Type B pancreatic cell (in vitro differentiated cells): ENCODE results near the gene MIPEP. TPM values are rescaled to one million over a fixed set of nuclear protein-coding genes. Genes with fewer than 3 reads are reported as not detected.

ENCODE experiments used
- DNase-seq: peaks from one replicate; pipeline ENCODE4 v3.0.0; 2021; ENCODE audit warnings: mixed read lengths; ENCODE audit not compliant: unreplicated experiment; ENCODE audit errors: extremely low spot score
- H3K27ac Mint-ChIP-seq: 2 replicates; pipeline ENCODE4 v1.8.0; 2021; ENCODE audit warnings: mild to moderate bottlenecking, mixed read lengths
- H3K27me3 Mint-ChIP-seq: 2 replicates; pipeline ENCODE4 v1.8.0; 2021; ENCODE audit warnings: mixed read lengths
- H3K36me3 Mint-ChIP-seq: 2 replicates; pipeline ENCODE4 v1.8.0; 2021; ENCODE audit warnings: mixed read lengths
- H3K4me1 Mint-ChIP-seq: one replicate; pipeline ENCODE4 v1.8.0; 2021; ENCODE audit warnings: mixed read lengths; ENCODE audit not compliant: unreplicated experiment
- H3K4me3 Mint-ChIP-seq: 2 replicates; pipeline ENCODE4 v1.8.0; 2021; ENCODE audit warnings: mild to moderate bottlenecking, mixed read lengths
- H3K9me3 Mint-ChIP-seq: 2 replicates; pipeline ENCODE4 v1.8.0; 2021; ENCODE audit warnings: mixed read lengths
- CTCF ChIP-seq: fragments of 200-600 bp; sonication (generic); conservative IDR thresholded peaks from 2 replicates; pipeline ENCODE4 v1.5.0; 2021; ENCODE audit warnings: antibody characterized with exemption, mild to moderate bottlenecking
- total RNA-seq: library from RNA; stranded (reverse); gene quantifications from 2 replicates; pipeline ENCODE4 v1.2.1, GENCODE V29; 2021; ENCODE audit warnings: low replicate concordance

Gene MIPEP
- total RNA-seq, 1 donor from 2014 or later, result 29.9 TPM

- Mint-ChIP-seq H3K4me1 (peaks cover 5% of the 10 kb centered on the region), H3K36me3 (peaks cover 8% of the 10 kb centered on the region), H3K27ac (no peak overlapping the region), H3K9me3 (no peaks in the 10 kb centered on the region), H3K27me3 (no peaks in the 10 kb centered on the region), H3K4me3 (no peak overlapping the region)
- DNase-seq, result no peak
- no peak for TF ChIP-seq CTCF
Measured at GRCh38 chr13:23867027-23867491, 22.1 kb downstream of the MIPEP start.

- DNase-seq, result no peak
- Mint-ChIP-seq H3K4me3 (no peak overlapping the region), H3K36me3 (peaks cover 12% of the 10 kb centered on the region), H3K9me3 (no peaks in the 10 kb centered on the region), H3K27me3 (no peaks in the 10 kb centered on the region), H3K4me1 (peaks cover 5% of the 10 kb centered on the region), H3K27ac (no peak overlapping the region)
- no peak for TF ChIP-seq CTCF
Measured at GRCh38 chr13:23866420-23867026, 22.7 kb downstream of the MIPEP start.

- peaks cover 5% of the 10 kb centered on the region for H3K4me1 Mint-ChIP-seq
- DNase-seq, result no peak
- H3K4me3 Mint-ChIP-seq, result no peak overlapping the region
- no peaks in the 10 kb centered on the region for H3K27me3 Mint-ChIP-seq
- no peaks in the 10 kb centered on the region for H3K9me3 Mint-ChIP-seq
- no peak overlapping the region for H3K27ac Mint-ChIP-seq
- peaks cover 14% of the 10 kb centered on the region for H3K36me3 Mint-ChIP-seq
- no peak for TF ChIP-seq CTCF
Measured at GRCh38 chr13:23865906-23866305, 23.3 kb downstream of the MIPEP start.

GRCh38 chr13:23865026-23865425 is 24.2 kb downstream of the MIPEP start:
- Mint-ChIP-seq H3K9me3 (no peaks in the 10 kb centered on the region), H3K4me3 (no peak overlapping the region)

GRCh38 chr13:23861310-23861709 is 27.9 kb downstream of the MIPEP start:
- no peak for TF ChIP-seq CTCF
- Mint-ChIP-seq H3K27ac (no peak overlapping the region), H3K27me3 (no peaks in the 10 kb centered on the region), H3K9me3 (no peaks in the 10 kb centered on the region), H3K4me3 (no peak overlapping the region), H3K36me3 (peaks cover 33% of the 10 kb centered on the region), H3K4me1 (peaks cover 5% of the 10 kb centered on the region)
- DNase-seq, result no peak

More at GRCh38 chr13:23865026-23865425, 24.2 kb downstream of the MIPEP start:
- Mint-ChIP-seq H3K4me1 (peaks cover 5% of the 10 kb centered on the region), H3K36me3 (peaks cover 23% of the 10 kb centered on the region), H3K27me3 (no peaks in the 10 kb centered on the region), H3K27ac (no peak overlapping the region)
- no peak for TF ChIP-seq CTCF
- no peak for DNase-seq
